GM19023 (cell line): Measurements from ENCODE around the gene CEACAM19.
"Not testable (repeated sequence)": the region's sequence is repeated elsewhere in the genome, so short reads cannot be mapped to it uniquely, and the experiment has no call there.

ENCODE experiments used
- ATAC-seq: cut with Tn5 transposase; IDR thresholded peaks from one replicate; pipeline ENCODE4 v1.9.1; 2021; ENCODE audit warnings: mild to moderate bottlenecking, moderate library complexity; ENCODE audit not compliant: unreplicated experiment

CEACAM19 gene

GRCh38 chr19:44671400-44671799 is at the start of gene CEACAM19:
Gene CEACAM19, plus strand, starts transcription at chr19:44671482. Its CDS starts 450 bp downstream, at chr19:44671932.
- no peak for ATAC-seq

- ATAC-seq = no peak
Measured at GRCh38 chr19:44623080-44623479, 48.2 kb upstream of the CEACAM19 start.

GRCh38 chr19:44623626-44624025 is 47.7 kb upstream of the CEACAM19 start:
- ATAC-seq = no peak

GRCh38 chr19:44624840-44625354 is 46.4 kb upstream of the CEACAM19 start:
- no peak for ATAC-seq

GRCh38 chr19:44625637-44626036 is 45.6 kb upstream of the CEACAM19 start:
- not testable (repeated sequence) for ATAC-seq

- no peak for ATAC-seq
Measured at GRCh38 chr19:44626048-44626624, 45.1 kb upstream of the CEACAM19 start.

GRCh38 chr19:44627631-44628030 is 43.7 kb upstream of the CEACAM19 start:
- ATAC-seq = no peak

- no peak for ATAC-seq
Measured at GRCh38 chr19:44628793-44629192, 42.5 kb upstream of the CEACAM19 start.

- not testable (repeated sequence) for ATAC-seq
Measured at GRCh38 chr19:44631611-44632010, 39.7 kb upstream of the CEACAM19 start.

- not testable (repeated sequence) for ATAC-seq
Measured at GRCh38 chr19:44634058-44634457, 37.2 kb upstream of the CEACAM19 start.

GRCh38 chr19:44634785-44635184 is 36.5 kb upstream of the CEACAM19 start:
- ATAC-seq = no peak

- no peak for ATAC-seq
Measured at GRCh38 chr19:44635581-44636438, 35.5 kb upstream of the CEACAM19 start.

GRCh38 chr19:44636439-44637389 is 34.6 kb upstream of the CEACAM19 start:
- no peak for ATAC-seq

GRCh38 chr19:44637390-44637764 is 33.9 kb upstream of the CEACAM19 start:
- ATAC-seq = no peak

- ATAC-seq = no peak
Measured at GRCh38 chr19:44640518-44640917, 30.8 kb upstream of the CEACAM19 start.

- no peak for ATAC-seq
Measured at GRCh38 chr19:44641501-44642265, 29.6 kb upstream of the CEACAM19 start.

GRCh38 chr19:44642377-44642776 is 28.9 kb upstream of the CEACAM19 start:
- ATAC-seq = no peak

- no peak for ATAC-seq
Measured at GRCh38 chr19:44643605-44644401, 27.5 kb upstream of the CEACAM19 start, which contains the start of gene PVR. Gene PVR, plus strand, starts transcription at chr19:44643910. Its CDS starts 187 bp downstream, at chr19:44644097.

- ATAC-seq = no peak
Measured at GRCh38 chr19:44644402-44645016, 26.8 kb upstream of the CEACAM19 start.
